H1 (cell line): ENCODE results near the gene IL16. TPM values are rescaled to one million over a fixed set of nuclear protein-coding genes. Genes with fewer than 3 reads are reported as not detected.

Experiments used
- CTCF ChIA-PET: fragments of 300-600 bp; sonication (Branson Sonifier 250); formaldehyde crosslinking; loops from one replicate; lab custom pipeline; 2021; ENCODE audit not compliant: partially characterized antibody; lab: Charles Lee
- POLR2A ChIA-PET: fragments of 300-600 bp; sonication (Branson Sonifier 250); formaldehyde crosslinking; loops from one replicate; lab custom pipeline; 2021; ENCODE audit warnings: inconsistent platforms; ENCODE audit not compliant: partially characterized antibody; lab: Charles Lee
- DNase-seq, 2 experiments: peaks; one replicate each; pipeline versions ENCODE4 v3.0.0 to v3.0.0-alpha.2; 2010 to 2022; ENCODE audit warnings: low spot score in 2 of 2, low read depth in 1 of 2, mixed read lengths in 1 of 2
- FAIRE-seq: peaks from 2 replicates; lab custom pipeline; 2011; peaks lifted over from hg19 to GRCh38; lab: Jason Lieb, UNC
- H2AFZ ChIP-seq: 2 replicates; pipeline ENCODE4 v1.8.1; 2012; ENCODE audit warnings: low read length, inconsistent platforms
- H2AK5ac ChIP-seq: 2 replicates; pipeline ENCODE4 v1.6.1; 2013; ENCODE audit warnings: low read depth, low read length
- H2BK120ac ChIP-seq: replicated peaks from 2 replicates; pipeline ENCODE3; 2013; ENCODE audit warnings: low read depth, low read length, inconsistent platforms
- H2BK12ac ChIP-seq: 2 replicates; pipeline ENCODE4 v1.6.1; 2013; ENCODE audit warnings: low read depth, low read length
- H2BK15ac ChIP-seq: 2 replicates; pipeline ENCODE4 v1.6.1; 2013; ENCODE audit warnings: low read length
- H2BK20ac ChIP-seq: 2 replicates; pipeline ENCODE4 v1.6.1; 2013; ENCODE audit warnings: low read length
- H2BK5ac ChIP-seq: 2 replicates; pipeline ENCODE4 v1.6.1; 2013; ENCODE audit warnings: low read depth, low read length
- H3K14ac ChIP-seq: 2 replicates; pipeline ENCODE4 v1.6.1; 2013; ENCODE audit warnings: inconsistent platforms; ENCODE audit not compliant: insufficient read length
- H3K18ac ChIP-seq: 2 replicates; pipeline ENCODE4 v1.6.1; 2013; ENCODE audit warnings: low read length; ENCODE audit errors: extremely low read depth
- H3K23ac ChIP-seq: 2 replicates; pipeline ENCODE4 v1.6.1; 2013; ENCODE audit warnings: inconsistent platforms; ENCODE audit not compliant: insufficient read length
- H3K23me2 ChIP-seq: 2 replicates; pipeline ENCODE4 v1.6.1; 2013; ENCODE audit warnings: low read depth, low read length
- H3K27ac ChIP-seq: 2 replicates; pipeline ENCODE4 v1.6.1; 2011; ENCODE audit warnings: low read depth, low read length, inconsistent platforms
- H3K27me3 ChIP-seq, 4 experiments: replicated peaks in 1 of 4; 1 replicate in 1 of 4; 2 replicates in 3 of 4; pipeline versions ENCODE4 v1.6.1 to v1.8.1; 2011 to 2013; ENCODE audit warnings: low read length in 3 of 4, mild to moderate bottlenecking in 3 of 4, inconsistent platforms in 2 of 4, mixed read lengths in 2 of 4, moderate library complexity in 1 of 4; ENCODE audit not compliant: control insufficient read depth in 3 of 4, insufficient read depth in 3 of 4; ENCODE audit errors: extremely low read depth in 1 of 4
- H3K36me3 ChIP-seq, 4 experiments: 2 replicates each; pipeline versions ENCODE4 v1.6.1 to v1.8.1; 2011 to 2013; ENCODE audit warnings: mild to moderate bottlenecking in 4 of 4, low read length in 3 of 4, moderate library complexity in 2 of 4, control low read depth in 1 of 4, inconsistent platforms in 1 of 4; ENCODE audit not compliant: insufficient read depth in 4 of 4, control insufficient read depth in 2 of 4
- H3K4ac ChIP-seq: replicated peaks from 2 replicates; pipeline ENCODE3; 2013; ENCODE audit warnings: low read length, low read depth, mixed read lengths, inconsistent platforms; ENCODE audit not compliant: insufficient read length
- H3K4me1 ChIP-seq, 4 experiments: replicated peaks in 1 of 4; 1 replicate in 1 of 4; 2 replicates in 3 of 4; pipeline versions ENCODE4 v1.6.1 to v1.8.1; 2011 to 2013; ENCODE audit warnings: low read length in 3 of 4, inconsistent platforms in 2 of 4, mixed read lengths in 1 of 4; ENCODE audit not compliant: insufficient read depth in 4 of 4, control insufficient read depth in 3 of 4
- H3K4me2 ChIP-seq, 2 experiments: 2 replicates each; pipeline versions ENCODE4 v1.6.1 to v1.8.1; 2011 to 2013; ENCODE audit warnings: low read depth in 2 of 2, low read length in 2 of 2, control low read depth in 1 of 2, inconsistent platforms in 1 of 2, mild to moderate bottlenecking in 1 of 2; ENCODE audit not compliant: insufficient read depth in 1 of 2
- H3K4me3 ChIP-seq, 4 experiments: fragments of 200-600, 300-600 bp in 1 of 4; sonication (generic), shearing (Covaris generic), sonication (Bioruptor Twin) in 1 of 4; 2 replicates each; pipeline versions ENCODE4 v1.5.1 to v1.8.1; 2011 to 2016; ENCODE audit warnings: low read length in 4 of 4, low read depth in 3 of 4, control low read depth in 2 of 4, inconsistent platforms in 2 of 4, mild to moderate bottlenecking in 2 of 4, mixed read lengths in 1 of 4, moderate library complexity in 1 of 4; ENCODE audit not compliant: insufficient read depth in 2 of 4; ENCODE audit errors: extremely low read depth in 1 of 4
- H3K56ac ChIP-seq: replicated peaks from 2 replicates; pipeline ENCODE3; 2013; ENCODE audit warnings: low read depth, mild to moderate bottlenecking, mixed read lengths, low read length, inconsistent platforms; ENCODE audit not compliant: insufficient read length
- H3K79me1 ChIP-seq: 2 replicates; pipeline ENCODE4 v1.6.1; 2013; ENCODE audit warnings: low read depth, low read length, control low read depth
- H3K79me2 ChIP-seq, 2 experiments: 2 replicates each; pipeline versions ENCODE4 v1.6.1 to v1.8.1; 2012 to 2013; ENCODE audit warnings: low read length in 2 of 2, mild to moderate bottlenecking in 2 of 2, inconsistent platforms in 1 of 2; ENCODE audit not compliant: insufficient read depth in 2 of 2, control insufficient read depth in 1 of 2
- H3K9ac ChIP-seq, 4 experiments: replicated peaks in 1 of 4; 1 replicate in 1 of 4; 2 replicates in 3 of 4; pipeline versions ENCODE4 v1.6.1 to v1.8.1; 2011 to 2013; ENCODE audit warnings: low read depth in 3 of 4, low read length in 3 of 4, control low read depth in 2 of 4, mild to moderate bottlenecking in 2 of 4, moderate library complexity in 2 of 4, inconsistent platforms in 1 of 4; ENCODE audit errors: extremely low read depth in 1 of 4
- H3K9me3 ChIP-seq, 2 experiments: 2 replicates each; pipeline versions ENCODE4 v1.6.1 to v1.8.1; 2012 to 2013; ENCODE audit warnings: mild to moderate bottlenecking in 2 of 2, moderate library complexity in 2 of 2, control low read depth in 1 of 2, inconsistent platforms in 1 of 2, low read depth in 1 of 2, low read length in 1 of 2, mixed read lengths in 1 of 2; ENCODE audit not compliant: insufficient read depth in 2 of 2
- H4K20me1 ChIP-seq, 2 experiments: replicated peaks in 1 of 2; 2 replicates each; pipeline versions ENCODE3 to v1.8.1; 2011 to 2013; ENCODE audit warnings: inconsistent platforms in 2 of 2, low read length in 2 of 2, mild to moderate bottlenecking in 1 of 2; ENCODE audit not compliant: insufficient read depth in 2 of 2, control insufficient read depth in 1 of 2
- H4K5ac ChIP-seq: 2 replicates; pipeline ENCODE4 v1.6.1; 2013; ENCODE audit warnings: low read length, low read depth, mixed read lengths, inconsistent platforms; ENCODE audit not compliant: insufficient read length
- H4K8ac ChIP-seq: 2 replicates; pipeline ENCODE4 v1.8.0; 2013; ENCODE audit warnings: mild to moderate bottlenecking, moderate library complexity, low read length, inconsistent platforms; ENCODE audit not compliant: insufficient read depth; ENCODE audit errors: extremely low read depth
- H4K91ac ChIP-seq: replicated peaks from 2 replicates; pipeline ENCODE3; 2013; ENCODE audit warnings: low read length, mixed read lengths, inconsistent platforms; ENCODE audit not compliant: insufficient read length
- NANOG ChIP-seq: IDR thresholded peaks from 2 replicates; pipeline ENCODE4 v1.6.1; 2011; ENCODE audit warnings: low read length, low read depth, mild to moderate bottlenecking, inconsistent platforms; ENCODE audit not compliant: insufficient read depth, poor library complexity, severe bottlenecking
- RAD21 ChIP-seq, 2 experiments: IDR thresholded peaks in 1 of 2; conservative IDR thresholded peaks in 1 of 2; 2 replicates each; pipeline ENCODE4 v1.6.1; 2011; ENCODE audit warnings: low read depth in 2 of 2, low read length in 2 of 2, improper control_type of control experiment in 1 of 2, inconsistent platforms in 1 of 2, mild to moderate bottlenecking in 1 of 2, moderate library complexity in 1 of 2
- RBBP5 ChIP-seq: IDR thresholded peaks from 2 replicates; pipeline ENCODE4 v1.7.1; 2012; ENCODE audit warnings: low read depth, mild to moderate bottlenecking, inconsistent platforms, low read length, moderate library complexity, borderline replicate concordance
- SAP30 ChIP-seq: fragments of 300-600 bp; sonication (generic); IDR thresholded peaks from 2 replicates; pipeline ENCODE4 v1.7.1; 2012; ENCODE audit warnings: low read length, moderate library complexity, mild to moderate bottlenecking, inconsistent platforms; ENCODE audit not compliant: insufficient read depth, insufficient replicate concordance
- SIX5 ChIP-seq: IDR thresholded peaks from 2 replicates; pipeline ENCODE4 v1.6.1; 2011; ENCODE audit warnings: mild to moderate bottlenecking, low read depth, low read length
- SP4 ChIP-seq: IDR thresholded peaks from 2 replicates; pipeline ENCODE4 v1.6.1; 2012; ENCODE audit warnings: low read length, inconsistent platforms
- WGBS, 2 experiments: shearing (Covaris generic) in 1 of 2; methylation state at CpG; one replicate each; pipeline versions ENCODE4 v1.1.6 to v1.1.7; 2013 to 2015; ENCODE audit warnings: low lambda C conversion rate in 2 of 2, mixed read lengths in 2 of 2, inconsistent platforms in 1 of 2, low coverage in 1 of 2, missing lambda C conversion rate in 1 of 2; ENCODE audit not compliant: insufficient replicate concordance in 2 of 2, insufficient coverage in 1 of 2, insufficient read length in 1 of 2; ENCODE audit errors: extremely low coverage in 1 of 2, missing lambda C conversion rate in 1 of 2; 5-methylcytosine and 5-hydroxymethylcytosine counted together
- polyA plus RNA-seq, 7 experiments: library from polyadenylated mRNA; depleted of rRNA in 3 of 7; stranded (reverse) in 5 of 7; unstranded in 2 of 7; fragments of >200 nt in 5 of 7; fragments of 200-250 nt in 2 of 7; gene quantifications; 1 replicate in 5 of 7; 2 replicates in 1 of 7; 4 replicates in 1 of 7; pipeline versions ENCODE4 v1.2.1 to v1.2.3, GENCODE V29; 2011 to 2013; ENCODE audit warnings: missing spikeins in 2 of 7, mixed read lengths in 2 of 7
- total RNA-seq: library from RNA; stranded (reverse); fragmentation: NEBNext Ultra II Directional; extraction: Animal tissue kit (Norgen Biotek cat#: 25700); gene quantifications from 2 replicates; pipeline ENCODE4 v1.2.1, GENCODE V29; 2021
- TF ChIP-seq, protein P1 (sequence below): IDR thresholded peaks from 2 replicates; pipeline ENCODE4 v1.6.1; 2012; ENCODE audit warnings: low read length, inconsistent platforms
- TF ChIP-seq, protein P2 (sequence below), 3 experiments: IDR thresholded peaks; 1 replicate in 2 of 3; 2 replicates in 1 of 3; pipeline versions ENCODE4 v1.5.1 to v1.6.1; 2011; ENCODE audit warnings: low read length in 3 of 3, mild to moderate bottlenecking in 3 of 3, inconsistent platforms in 2 of 3, low read depth in 1 of 3, moderate library complexity in 1 of 3; ENCODE audit not compliant: insufficient read depth in 1 of 3; ENCODE audit errors: control extremely low read depth in 1 of 3

Gene IL16
- total and polyA plus RNA-seq, 2 of the 8 experiments (the other 6 are each of a cell fraction or from before 2014, with no cell fraction given): 0.03 to 0.09 TPM

DNA sequence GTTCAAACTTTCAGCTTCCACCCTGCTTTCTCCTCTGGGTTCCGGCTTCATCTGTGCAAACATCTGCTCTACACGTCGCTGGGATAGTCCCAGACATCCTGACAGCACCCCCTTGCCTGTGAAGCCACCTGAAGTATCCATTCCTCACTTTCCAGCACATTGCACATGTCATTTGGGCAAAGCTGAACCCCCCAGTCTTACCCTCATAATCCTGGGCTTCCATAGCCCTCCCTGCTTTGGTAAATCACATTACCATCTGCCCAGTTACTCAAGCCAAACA is 84.7 kb downstream of the IL16 start:
- H3K27me3 ChIP-seq: no peaks in the 10 kb centered on the region
- no peaks in the 10 kb centered on the region for H3K79me2 ChIP-seq
- CTCF ChIA-PET: interaction anchor here (1.3 to 3.3 kb wide), 4 partner anchors 15 to 118 kb away, joined by 3 to 21 read pairs (median 6); no protein-coding TSS in a partner anchor
- H3K23ac ChIP-seq: no peak overlapping the region
- no peak overlapping the region for H2AK5ac ChIP-seq
- no peak overlapping the region for H2BK12ac ChIP-seq
- H3K4ac ChIP-seq: no peak overlapping the region
- H3K9me3 ChIP-seq: peaks cover 6 to 12% of the 10 kb centered on the region in 2 experiments; a peak in 2 of 4 replicates
- no peak overlapping the region for H4K5ac ChIP-seq
- FAIRE-seq: no peak
- WGBS, 2 experiments: 93% methylated on average over 3 of the region's 3 CpGs; no CpG with 5 or more reads in 1 of the 2 experiments
- H3K56ac ChIP-seq: no peak overlapping the region
- H4K20me1 ChIP-seq: no peaks in the 10 kb centered on the region
- H3K4me1 ChIP-seq: no peaks in the 10 kb centered on the region
- no peaks in the 10 kb centered on the region for H3K23me2 ChIP-seq
- no peak overlapping the region for H3K27ac ChIP-seq
- DNase-seq: no peak
- no peak overlapping the region for H4K91ac ChIP-seq
- H4K8ac ChIP-seq: no peak overlapping the region
- no peak overlapping the region for H3K4me2 ChIP-seq
- no peak overlapping the region; the same call in 1 of the 2 replicates for H2AFZ ChIP-seq
- no peak overlapping the region for H2BK20ac ChIP-seq
- H3K36me3 ChIP-seq: no peaks in the 10 kb centered on the region
- POLR2A ChIA-PET: no interaction called here
- H2BK15ac ChIP-seq: no peak overlapping the region
- H2BK5ac ChIP-seq: no peak overlapping the region; the same call in 1 of the 2 replicates
- no peak overlapping the region for H3K18ac ChIP-seq
- no peaks in the 10 kb centered on the region for H3K79me1 ChIP-seq
- H3K4me3 ChIP-seq: no peak overlapping the region
- H2BK120ac ChIP-seq: no peak overlapping the region
- TF ChIP-seq NANOG (no peak), RAD21 (IDR thresholded peaks at IDR 0.05 in 1 of 2, conservative IDR thresholded peaks at IDR 0.05 in 1 of 2; ENCODE audit: low read depth in 2 of 2, low read length in 2 of 2) (no peak), RBBP5 (no peak), SAP30 (no peak), SP4 (no peak), SIX5 (no peak)
- TF ChIP-seq, protein P1, sequence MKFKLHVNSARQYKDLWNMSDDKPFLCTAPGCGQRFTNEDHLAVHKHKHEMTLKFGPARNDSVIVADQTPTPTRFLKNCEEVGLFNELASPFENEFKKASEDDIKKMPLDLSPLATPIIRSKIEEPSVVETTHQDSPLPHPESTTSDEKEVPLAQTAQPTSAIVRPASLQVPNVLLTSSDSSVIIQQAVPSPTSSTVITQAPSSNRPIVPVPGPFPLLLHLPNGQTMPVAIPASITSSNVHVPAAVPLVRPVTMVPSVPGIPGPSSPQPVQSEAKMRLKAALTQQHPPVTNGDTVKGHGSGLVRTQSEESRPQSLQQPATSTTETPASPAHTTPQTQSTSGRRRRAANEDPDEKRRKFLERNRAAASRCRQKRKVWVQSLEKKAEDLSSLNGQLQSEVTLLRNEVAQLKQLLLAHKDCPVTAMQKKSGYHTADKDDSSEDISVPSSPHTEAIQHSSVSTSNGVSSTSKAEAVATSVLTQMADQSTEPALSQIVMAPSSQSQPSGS: no peak
- TF ChIP-seq, protein P2, sequence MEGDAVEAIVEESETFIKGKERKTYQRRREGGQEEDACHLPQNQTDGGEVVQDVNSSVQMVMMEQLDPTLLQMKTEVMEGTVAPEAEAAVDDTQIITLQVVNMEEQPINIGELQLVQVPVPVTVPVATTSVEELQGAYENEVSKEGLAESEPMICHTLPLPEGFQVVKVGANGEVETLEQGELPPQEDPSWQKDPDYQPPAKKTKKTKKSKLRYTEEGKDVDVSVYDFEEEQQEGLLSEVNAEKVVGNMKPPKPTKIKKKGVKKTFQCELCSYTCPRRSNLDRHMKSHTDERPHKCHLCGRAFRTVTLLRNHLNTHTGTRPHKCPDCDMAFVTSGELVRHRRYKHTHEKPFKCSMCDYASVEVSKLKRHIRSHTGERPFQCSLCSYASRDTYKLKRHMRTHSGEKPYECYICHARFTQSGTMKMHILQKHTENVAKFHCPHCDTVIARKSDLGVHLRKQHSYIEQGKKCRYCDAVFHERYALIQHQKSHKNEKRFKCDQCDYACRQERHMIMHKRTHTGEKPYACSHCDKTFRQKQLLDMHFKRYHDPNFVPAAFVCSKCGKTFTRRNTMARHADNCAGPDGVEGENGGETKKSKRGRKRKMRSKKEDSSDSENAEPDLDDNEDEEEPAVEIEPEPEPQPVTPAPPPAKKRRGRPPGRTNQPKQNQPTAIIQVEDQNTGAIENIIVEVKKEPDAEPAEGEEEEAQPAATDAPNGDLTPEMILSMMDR (IDR thresholded peaks at IDR 0.05; ENCODE audit: control extremely low read depth in 1 of 3, insufficient read depth in 1 of 3, low read depth in 1 of 3, low read length in 3 of 3): no peak
- H3K9ac ChIP-seq: no peak overlapping the region
- H3K14ac ChIP-seq: no peak overlapping the region
